G401 (cell line): ENCODE data around the gene LMX1B. TPM values are rescaled to one million over a fixed set of nuclear protein-coding genes. Genes with fewer than 3 reads are reported as not detected.
A peak's percentile ranks its signal among the peaks of the same experiment; 100 is the strongest.
"Not testable (repeated sequence)": the region's sequence is repeated elsewhere in the genome, so short reads cannot be mapped to it uniquely, and the experiment has no call there.

ENCODE experiments used
- DNase-seq: peaks from one replicate; pipeline ENCODE4 v3.0.0-alpha.2; 2015; ENCODE audit warnings: low spot score
- in situ Hi-C: cut with HindIII; loops from 2 replicates; pipeline ENCODE4 v1.10.0; 2016; ENCODE audit warnings: low sequenced_read_pairs, mixed read lengths
- total RNA-seq: library from RNA; depleted of rRNA; stranded (reverse); fragments of >200 nt; shearing (Covaris generic); gene quantifications from 2 replicates; pipeline ENCODE4 v1.2.3, GENCODE V29; 2014

The LMX1B gene
- total RNA-seq, 1 experiment from 2014 or later, result 89.1 TPM

DNA sequence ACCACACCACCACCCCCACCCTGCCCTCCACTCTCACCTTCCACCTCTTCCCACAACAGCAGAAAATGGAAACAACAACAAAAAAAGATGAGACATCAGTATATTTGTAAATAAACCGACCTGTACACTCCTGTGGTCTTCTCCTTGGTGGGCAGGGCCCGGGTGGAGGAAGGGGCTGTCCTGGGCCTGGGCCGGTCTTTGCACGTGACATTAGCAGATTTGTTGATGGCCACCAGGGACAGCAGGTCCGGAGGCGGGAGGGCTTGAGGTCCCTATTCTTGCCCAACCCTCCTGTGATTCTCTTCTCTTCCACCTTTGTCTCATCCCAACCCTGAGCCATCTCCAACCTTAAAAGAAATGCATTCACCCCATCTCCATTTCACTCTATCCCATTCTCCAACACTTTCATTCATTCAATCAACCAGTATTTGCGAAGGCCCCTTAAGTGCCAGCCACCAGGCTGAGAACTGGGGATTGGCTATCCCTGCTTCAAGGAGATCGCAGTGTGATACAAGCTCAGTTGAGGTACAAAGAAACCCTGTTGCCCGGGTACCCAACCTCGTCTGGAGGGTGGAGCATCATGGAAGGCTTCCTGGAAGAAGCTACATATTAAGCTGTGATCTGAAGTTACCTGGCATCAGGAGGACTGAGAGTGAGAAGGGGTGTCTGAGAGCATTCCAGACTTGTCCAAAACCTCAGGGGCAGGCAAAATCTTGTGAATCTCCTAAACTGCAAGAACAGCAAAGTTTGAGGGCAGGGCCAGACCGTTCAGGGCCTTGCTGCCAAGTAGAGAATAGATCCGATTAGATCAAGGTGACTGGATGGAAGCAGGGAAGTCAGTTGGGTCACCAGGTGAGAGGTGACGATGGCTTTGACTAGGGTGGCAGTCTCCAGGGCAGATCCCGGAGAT is 87.4 kb downstream of the LMX1B start:
- in situ Hi-C loops, result no loop called here
- DNase-seq, result no peak

DNA sequence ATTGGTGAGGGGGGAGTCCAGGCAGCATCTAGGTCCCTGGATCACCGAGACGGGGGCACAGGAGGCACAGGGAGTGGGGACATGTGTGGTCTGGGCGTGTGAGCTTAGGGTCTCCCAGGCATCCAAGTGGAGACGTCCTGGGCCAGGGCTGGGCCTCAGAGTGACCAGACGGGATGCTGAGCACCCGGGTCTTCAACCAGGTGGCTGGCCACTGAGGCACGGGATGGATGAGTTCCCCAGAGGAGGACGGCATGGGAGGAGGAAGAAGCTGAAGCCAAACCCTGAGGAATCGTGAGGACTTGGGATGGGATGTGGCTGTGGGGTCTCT is 88.0 kb downstream of the LMX1B start:
- DNase-seq, result no peak
- in situ Hi-C loops, result no loop called here

GRCh38 chr9:126702151-126703001 is 88.6 kb downstream of the LMX1B start:
- in situ Hi-C loops, result no loop called here

GRCh38 chr9:126703002-126703865 is 89.5 kb downstream of the LMX1B start:
- peak; percentile 59 for DNase-seq
- in situ Hi-C loops, result no loop called here

More at GRCh38 chr9:126702151-126703001, 88.6 kb downstream of the LMX1B start:
- peak; percentile 37 for DNase-seq

- in situ Hi-C loops, result no loop called here
- no peak for DNase-seq
Measured at GRCh38 chr9:126703866-126704156, 90.1 kb downstream of the LMX1B start.

GRCh38 chr9:126704157-126704891 is 90.6 kb downstream of the LMX1B start:
- in situ Hi-C loops, result no loop called here
- DNase-seq, result peak; percentile 57

DNA sequence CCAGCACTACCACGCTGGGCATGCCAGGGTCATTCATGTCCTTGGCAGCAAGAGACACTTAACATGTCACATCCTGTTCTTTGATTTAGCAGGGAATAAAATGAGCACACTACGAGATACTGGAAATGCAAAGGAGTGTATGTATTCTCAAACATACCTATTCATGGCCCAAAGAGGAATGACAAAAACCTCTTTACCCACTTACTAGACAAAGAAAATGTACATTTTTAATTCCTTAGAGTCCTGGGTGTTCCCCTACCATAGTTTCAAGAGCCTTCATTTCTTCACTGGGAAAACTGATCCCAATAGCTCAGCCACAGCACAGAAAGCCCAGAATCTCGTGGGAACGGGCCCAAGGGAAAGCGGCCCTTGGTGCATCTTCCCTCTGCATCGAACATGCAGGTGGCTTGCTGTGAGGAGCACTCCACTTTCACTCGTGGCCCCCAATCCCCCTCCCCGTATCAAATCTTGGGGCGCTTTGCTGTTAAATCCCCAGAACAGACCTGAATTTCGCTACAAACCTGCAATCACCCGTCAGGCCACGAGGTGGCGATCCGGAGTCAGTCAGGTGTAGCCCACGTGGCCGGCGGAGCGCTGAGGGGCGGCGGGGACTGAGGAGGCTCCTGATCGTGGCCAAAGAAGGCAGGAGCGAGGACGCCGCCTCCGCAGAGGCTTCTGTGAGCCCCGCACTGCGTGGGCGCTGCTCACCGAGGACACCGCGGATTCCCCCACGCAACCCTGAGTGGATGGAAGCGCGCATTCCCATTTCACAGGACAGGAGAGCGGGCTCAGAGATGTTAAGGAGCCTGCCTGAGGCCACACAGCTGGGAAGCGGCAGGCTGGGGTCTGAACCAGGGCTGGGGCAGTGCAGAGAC is 91.4 kb downstream of the LMX1B start:
- in situ Hi-C loops, result no loop called here
- DNase-seq, result peak; percentile 82

DNA sequence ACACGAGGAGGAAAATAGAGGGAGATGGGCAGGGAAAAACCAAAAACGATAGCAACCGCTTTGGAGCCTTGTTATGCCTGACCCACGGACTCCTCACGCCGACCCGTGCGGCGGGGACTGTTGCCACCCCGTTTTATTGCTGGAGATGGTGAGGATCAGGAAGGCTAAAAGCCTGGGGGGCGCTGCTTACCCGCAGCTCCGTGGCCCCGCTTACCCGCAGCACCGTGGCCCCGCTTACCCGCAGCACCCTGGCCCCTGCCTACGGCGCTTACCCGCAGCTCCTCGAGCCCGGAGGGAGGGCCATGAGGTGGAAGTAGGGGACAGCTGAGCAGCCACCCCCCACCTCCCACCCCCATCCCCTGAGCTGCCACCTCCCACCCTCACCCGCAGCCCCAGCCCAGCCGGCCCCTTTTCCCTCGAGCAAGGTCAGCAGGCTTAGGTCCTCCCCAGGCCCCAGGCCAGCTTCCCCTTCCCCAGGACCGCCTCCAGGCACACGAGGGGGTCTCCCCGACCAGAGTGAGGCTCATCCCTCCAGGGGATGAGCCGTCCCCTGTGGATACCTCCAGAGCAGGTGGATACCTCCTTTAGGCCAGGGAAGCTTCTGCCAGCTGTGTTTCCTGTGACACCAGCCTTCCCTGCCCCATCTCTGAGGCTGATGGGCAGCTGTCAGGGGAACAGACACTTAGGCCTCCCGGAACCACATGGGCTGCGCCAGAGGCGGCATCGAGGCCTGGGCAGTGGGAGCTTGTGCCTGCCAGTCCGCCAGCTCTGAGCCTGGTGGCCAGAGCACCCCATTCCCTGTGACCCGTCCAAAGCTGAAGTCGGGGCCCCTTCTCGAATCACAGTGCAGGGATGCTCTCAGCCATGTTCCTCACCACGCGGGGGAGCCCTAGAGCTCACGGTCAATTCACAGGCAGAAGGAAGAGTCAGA is 92.3 kb downstream of the LMX1B start:
- in situ Hi-C loops, result no loop called here
- peak; percentile 43 for DNase-seq

GRCh38 chr9:126706698-126707053 is 92.9 kb downstream of the LMX1B start:
- in situ Hi-C loops, result no loop called here
- DNase-seq, result no peak

GRCh38 chr9:126707083-126707482 is 93.4 kb downstream of the LMX1B start:
- no peak for DNase-seq
- in situ Hi-C loops, result no loop called here

DNA sequence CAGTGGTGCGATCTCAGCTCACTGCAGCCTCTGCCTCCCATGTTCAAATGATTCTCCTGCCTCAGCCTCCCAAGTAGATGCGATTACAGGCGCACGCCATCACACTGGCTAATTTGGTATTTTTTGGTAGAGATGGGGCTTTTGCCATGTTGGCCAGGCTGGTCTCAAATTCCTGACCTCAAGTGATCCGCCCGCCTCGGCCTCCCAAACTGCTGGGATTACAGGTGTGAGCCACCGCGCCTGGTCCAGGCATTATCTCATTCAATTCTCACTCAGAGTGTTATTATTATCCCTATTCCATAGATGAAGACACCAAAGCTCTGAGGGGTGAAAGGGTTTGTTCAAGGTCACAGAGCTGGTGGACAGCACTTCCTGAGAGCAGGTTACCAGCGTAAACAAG is 94.0 kb downstream of the LMX1B start:
- DNase-seq, in situ Hi-C loops: not testable (repeated sequence)

DNA sequence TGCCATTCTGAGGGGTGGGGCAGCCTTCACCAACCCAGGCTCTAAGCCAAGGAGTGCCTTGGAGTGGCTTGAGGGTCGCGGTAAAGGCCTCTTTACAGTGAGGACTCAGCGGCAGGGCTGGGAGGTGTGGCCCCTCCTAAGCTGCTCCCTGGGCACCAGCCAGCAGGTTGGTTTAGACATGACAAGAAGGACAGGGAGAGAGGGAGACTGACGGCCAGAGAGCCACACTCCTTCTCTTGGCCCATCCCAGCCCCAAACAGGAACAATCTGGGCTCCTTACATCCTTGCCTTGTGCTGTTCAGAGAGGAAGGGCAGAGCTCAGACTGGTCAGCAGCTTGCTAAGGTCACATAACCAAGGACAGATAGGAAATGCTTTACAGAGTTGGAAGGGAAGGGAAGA is 94.5 kb downstream of the LMX1B start:
- in situ Hi-C loops, result no loop called here
- DNase-seq, result no peak

GRCh38 chr9:126709241-126709640 is 95.5 kb downstream of the LMX1B start:
- in situ Hi-C loops, result no loop called here

DNA sequence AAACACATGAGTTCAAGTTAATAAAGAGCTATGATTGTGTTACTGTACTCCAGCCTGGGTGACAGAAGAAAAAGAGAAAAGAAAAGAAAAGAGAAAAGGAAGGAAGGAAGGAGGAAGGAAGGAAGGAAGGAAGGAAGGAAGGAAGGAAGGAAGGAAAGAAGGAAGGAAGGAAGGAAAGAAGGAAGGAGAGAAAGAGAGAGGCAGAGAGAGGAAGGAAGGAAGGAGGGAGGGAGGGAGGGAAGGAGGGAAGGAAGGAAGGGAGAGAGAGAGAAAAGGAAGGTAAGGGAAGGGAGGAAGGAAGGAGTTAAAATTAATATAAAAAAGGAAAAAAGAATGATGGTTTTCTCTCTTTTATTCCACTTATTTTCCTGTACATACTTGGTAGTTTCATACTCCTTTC is 101.7 kb downstream of the LMX1B start:
- in situ Hi-C loops, result no loop called here
- DNase-seq, result no peak

More at GRCh38 chr9:126709241-126709640, 95.5 kb downstream of the LMX1B start:
- no peak for DNase-seq

GRCh38 chr9:126717441-126717840 is 103.7 kb downstream of the LMX1B start:
- in situ Hi-C loops, DNase-seq: not testable (repeated sequence)

DNA sequence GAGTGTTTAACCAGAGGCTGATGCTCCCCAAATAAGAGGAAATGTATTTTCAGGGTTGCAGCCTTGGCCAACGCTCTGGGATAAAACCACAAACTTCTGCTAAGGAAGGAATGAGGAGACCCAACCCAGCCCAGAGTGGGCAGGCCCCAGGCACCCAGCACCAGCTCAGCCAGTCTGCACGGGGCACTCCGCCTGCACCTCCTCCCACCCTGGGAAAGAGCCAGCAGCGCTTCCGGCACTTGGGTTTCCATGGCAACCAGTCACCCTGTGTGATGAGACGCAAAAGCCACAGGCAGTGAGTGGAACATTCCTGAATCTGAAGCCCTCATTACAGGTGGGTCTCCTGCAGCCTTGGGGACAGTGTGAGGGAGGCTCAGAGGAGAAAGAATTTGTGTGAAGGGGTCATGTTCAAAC is 105.9 kb downstream of the LMX1B start:
- in situ Hi-C loops, result no loop called here
- DNase-seq, result peak; percentile 79

GRCh38 chr9:126720036-126720435 is 106.3 kb downstream of the LMX1B start:
- in situ Hi-C loops, result no loop called here
- no peak for DNase-seq
